Stimulated activated CD4-positive, alpha-beta T cell treated with anti-CD3 and anti-CD28 coated beads, Interleukin-4, amount 100 ng/mL, for 24 hours (primary cell): ENCODE measurements around the gene PBRM1.

Experiments used
- DNase-seq: peaks from one replicate; pipeline ENCODE4 v3.0.0-alpha.2; 2020

The PBRM1 gene

DNA sequence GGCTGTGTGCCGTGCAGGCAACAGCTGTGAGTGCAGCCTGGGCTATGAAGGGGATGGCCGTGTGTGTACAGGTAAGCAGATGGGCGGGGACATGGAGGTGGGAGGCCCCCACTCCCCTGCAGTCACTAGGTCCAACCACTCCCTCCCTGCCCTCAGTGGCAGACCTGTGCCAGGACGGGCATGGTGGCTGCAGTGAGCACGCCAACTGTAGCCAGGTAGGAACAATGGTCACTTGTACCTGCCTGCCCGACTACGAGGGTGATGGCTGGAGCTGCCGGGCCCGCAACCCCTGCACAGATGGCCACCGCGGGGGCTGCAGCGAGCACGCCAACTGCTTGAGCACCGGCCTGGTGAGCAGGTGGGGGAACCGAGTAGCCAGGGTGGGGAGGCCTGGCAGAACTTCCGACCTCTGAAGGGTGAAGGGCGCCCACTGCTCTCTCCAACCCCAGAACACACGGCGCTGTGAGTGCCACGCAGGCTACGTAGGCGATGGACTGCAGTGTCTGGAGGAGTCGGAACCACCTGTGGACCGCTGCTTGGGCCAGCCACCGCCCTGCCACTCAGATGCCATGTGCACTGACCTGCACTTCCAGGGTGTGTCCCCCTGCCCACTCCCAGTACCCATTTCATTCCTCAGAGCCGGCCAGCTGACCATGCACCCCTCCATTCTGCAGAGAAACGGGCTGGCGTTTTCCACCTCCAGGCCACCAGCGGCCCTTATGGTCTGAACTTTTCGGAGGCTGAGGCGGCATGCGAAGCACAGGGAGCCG lies 163.6 kb downstream of the PBRM1 start:
- no peak for DNase-seq

DNA sequence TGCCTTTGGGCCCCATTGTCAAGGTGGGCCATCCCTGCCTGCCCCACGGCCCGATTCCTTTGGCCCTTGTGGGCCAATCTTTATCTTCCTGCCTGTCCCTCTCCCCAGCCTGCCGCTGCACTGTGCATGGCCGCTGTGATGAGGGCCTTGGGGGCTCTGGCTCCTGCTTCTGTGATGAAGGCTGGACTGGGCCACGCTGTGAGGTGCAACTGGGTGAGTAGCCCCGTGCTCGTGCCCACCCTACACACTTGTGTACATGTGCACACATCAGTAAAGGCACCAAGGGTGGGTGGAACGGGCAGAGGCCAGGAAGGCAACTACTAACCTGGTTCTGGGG lies 164.3 kb downstream of the PBRM1 start:
- no peak for DNase-seq

DNA sequence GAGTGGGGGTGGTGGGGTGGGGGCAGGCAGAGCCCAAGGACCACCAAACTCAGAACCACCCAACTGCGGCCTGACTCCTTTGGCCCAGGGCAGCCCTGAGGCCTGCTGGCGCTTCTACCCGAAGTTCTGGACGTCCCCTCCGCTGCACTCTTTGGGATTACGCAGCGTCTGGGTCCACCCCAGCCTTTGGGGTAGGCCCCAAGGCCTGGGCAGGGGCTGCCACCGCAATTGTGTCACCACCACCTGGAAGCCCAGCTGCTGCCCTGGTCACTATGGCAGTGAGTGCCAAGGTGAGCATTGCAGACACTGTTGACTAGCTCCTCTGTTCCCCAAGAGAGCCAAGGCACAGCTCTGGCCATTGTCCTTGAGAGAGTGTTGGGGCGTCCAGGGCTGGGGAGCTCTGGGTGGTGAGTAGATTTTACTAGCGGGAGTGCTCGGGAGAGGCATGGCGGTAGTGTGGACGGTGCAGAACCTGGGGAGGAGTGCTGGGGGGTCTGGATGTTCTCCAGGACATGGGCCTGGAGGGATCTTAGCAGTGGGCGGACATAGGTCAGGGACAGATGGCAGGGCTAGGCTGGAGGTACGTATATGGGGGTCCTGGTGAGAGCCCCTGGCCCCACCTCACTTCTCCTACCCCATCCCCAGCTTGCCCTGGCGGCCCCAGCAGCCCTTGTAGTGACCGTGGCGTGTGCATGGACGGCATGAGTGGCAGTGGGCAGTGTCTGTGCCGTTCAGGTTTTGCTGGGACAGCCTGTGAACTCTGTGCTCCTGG lies 164.8 kb downstream of the PBRM1 start:
- no peak for DNase-seq

GRCh38 chr3:52520141-52520667 lies 165.5 kb downstream of the PBRM1 start:
- DNase-seq, result no peak

DNA sequence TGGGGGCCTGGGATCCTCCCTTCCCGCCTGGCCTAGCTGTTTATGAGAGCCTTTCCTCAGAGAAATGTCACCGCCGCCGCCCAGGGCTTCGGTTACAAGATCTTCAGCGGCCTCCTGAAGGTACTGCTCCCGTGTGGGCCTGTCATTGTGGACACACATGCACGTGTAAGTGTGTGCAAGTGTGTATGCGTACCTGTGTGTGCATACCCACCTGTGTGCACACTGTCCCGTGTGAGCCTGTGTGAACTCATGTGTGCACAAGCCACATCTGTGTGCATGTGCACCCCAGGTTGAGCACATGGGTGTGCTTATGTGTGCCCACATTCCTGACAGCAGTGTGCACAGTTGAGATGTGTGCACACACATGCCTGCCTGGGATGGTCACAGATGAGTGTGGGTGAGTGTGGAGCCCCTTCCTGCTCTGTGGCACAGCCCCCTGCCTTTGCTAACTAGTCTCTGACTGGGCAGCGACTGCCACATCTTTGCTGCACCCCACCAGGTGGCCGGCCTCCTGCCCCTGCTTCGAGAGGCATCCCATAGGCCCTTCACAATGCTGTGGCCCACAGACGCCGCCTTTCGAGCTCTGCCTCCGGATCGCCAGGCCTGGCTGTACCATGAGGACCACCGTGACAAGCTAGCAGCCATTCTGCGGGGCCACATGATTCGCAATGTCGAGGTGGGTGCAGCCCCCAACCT lies 166.1 kb downstream of the PBRM1 start:
- no peak for DNase-seq

GRCh38 chr3:52518723-52519444 lies 166.8 kb downstream of the PBRM1 start:
- no peak for DNase-seq

- no peak for DNase-seq
Observed at GRCh38 chr3:52517796-52518722, 167.7 kb downstream of the PBRM1 start.

GRCh38 chr3:52516509-52517195 lies 169.1 kb downstream of the PBRM1 start:
- DNase-seq, result no peak

DNA sequence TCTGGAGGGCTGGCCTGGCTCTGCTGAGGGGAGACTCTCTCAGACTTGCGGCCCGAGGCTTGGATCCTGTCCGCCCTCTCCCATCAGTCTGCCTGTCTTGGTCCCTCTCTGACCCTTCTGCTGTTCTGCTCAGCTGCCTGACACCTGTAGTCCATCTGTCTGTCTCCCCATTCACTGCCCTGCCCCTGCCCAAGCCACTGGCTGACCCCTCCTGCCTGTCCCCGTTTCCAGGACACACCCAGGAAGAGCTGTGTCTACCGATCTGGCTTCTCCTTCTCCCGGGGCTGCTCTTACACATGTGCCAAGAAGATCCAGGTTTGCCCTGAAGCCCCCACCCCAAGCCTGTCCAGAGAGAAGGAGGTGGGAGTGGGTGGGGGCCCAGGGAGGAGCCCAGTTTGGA lies 170.5 kb downstream of the PBRM1 start:
- no peak for DNase-seq

GRCh38 chr3:52514576-52514975 lies 171.1 kb downstream of the PBRM1 start:
- no peak for DNase-seq

DNA sequence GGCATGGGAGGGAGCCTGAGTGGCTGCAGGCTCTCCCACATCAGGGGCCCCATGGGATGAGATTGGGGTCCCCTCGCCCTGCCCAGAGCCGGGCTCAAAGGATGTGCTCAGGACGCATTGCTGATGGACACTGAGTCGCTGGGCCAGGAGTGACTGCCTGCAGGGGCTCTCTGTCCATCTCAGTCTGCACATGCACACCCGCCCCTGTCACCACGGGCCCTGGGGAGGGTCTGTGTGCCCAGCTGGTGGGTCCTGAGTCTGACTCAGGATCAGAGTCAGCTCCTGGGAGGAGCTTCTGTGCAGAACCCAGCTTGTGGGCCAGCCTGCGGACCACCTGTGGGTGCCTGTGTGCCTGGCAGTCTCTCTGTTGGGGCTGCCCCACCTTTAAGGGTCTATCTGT lies 172.4 kb downstream of the PBRM1 start:
- DNase-seq, result no peak

DNA sequence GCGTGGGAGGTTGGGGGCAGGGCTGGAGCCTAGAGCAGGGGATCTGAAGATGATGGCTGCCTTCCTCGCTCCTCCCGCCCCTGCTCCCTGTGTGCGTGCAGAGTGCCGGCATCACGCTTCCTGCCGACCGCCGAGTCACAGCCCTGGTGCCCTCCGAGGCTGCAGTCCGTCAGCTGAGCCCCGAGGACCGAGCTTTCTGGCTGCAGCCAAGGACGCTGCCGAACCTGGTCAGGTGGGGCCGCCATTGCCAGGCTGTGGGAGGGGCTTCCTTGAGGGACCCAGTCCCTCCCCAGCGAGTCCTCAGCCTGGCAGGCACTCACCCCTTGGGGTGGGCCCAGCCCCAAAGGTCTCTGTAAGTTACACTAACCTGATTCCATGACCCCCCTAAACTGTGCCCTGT lies 173.0 kb downstream of the PBRM1 start:
- no peak for DNase-seq

GRCh38 chr3:52512105-52512504 lies 173.6 kb downstream of the PBRM1 start:
- DNase-seq, result no peak

- DNase-seq, result no peak
Observed at GRCh38 chr3:52511509-52511908, 174.2 kb downstream of the PBRM1 start.

GRCh38 chr3:52509753-52510328 lies 175.9 kb downstream of the PBRM1 start:
- no peak for DNase-seq

DNA sequence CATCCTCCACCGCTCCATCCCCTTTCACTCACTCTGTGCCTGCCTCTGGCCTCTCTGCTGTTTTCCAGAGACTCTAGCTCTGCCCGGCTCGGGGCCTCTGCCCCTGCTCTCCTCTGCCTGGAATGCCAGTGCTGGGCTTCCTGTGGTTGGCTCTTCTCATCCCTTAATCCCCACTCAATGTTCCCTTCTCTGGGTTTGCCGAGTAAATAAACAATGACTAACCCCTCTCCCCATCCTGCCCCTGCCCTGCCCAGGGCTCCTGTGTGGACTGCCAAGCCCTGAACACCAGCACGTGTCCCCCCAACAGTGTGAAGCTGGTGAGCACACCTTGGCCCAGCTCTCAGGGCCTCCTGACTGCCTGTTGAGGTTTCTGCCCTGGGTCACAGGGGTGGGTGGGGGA lies 178.4 kb downstream of the PBRM1 start:
- no peak for DNase-seq

DNA sequence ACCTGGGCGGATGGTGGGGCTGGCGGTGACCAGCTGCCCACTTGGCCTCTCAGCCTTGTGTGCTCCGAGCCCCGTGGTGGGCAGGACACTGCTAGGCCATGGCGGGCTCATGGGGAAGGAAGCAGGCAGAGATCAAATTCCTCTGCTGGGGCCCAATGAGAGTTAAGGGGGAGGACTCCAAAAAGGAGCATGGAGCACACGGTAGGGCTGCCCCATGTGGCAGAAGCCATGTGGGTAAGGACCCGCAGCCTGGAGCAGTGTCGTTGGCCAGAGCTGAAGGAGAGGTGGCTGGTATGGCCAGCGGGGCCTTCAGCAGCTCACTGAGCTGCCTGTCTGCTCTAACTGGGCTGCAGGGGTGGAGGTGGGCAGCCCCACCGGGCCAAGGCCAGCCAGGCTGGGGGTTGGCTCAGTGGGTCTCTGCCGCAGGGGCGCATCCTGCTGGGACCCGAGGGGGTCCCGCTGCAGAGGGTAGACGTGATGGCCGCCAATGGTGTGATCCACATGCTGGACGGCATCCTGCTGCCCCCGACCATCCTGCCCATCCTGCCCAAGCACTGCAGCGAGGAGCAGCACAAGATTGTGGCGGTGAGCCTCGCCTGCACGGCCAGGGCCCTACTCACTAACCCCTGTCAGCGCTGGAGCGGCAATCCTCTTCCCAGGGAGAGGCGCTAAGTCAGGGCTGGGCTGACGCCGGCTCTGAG lies 179.3 kb downstream of the PBRM1 start:
- no peak for DNase-seq

DNA sequence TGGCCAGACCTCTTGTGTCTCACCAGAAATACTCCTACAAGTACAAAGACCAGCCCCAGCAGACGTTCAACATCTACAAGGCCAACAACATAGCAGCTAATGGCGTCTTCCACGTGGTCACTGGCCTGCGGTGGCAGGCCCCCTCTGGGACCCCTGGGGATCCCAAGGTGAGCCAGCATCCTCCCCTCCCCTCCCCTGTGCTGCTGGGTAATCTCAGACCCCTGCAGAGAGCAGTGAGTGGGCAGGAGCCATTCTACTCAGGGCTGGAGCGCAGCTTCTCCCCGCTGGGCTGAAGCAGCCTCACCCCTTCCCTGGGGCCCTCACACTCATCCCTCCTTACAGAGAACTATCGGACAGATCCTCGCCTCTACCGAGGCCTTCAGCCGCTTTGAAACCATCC lies 180.7 kb downstream of the PBRM1 start:
- no peak for DNase-seq

GRCh38 chr3:52503788-52504424 lies 181.8 kb downstream of the PBRM1 start:
- no peak for DNase-seq
